GM18519 (cell line): ENCODE measurements around the gene ADGRF5.

Source experiments
- ATAC-seq: cut with Tn5 transposase; IDR thresholded peaks from one replicate; pipeline ENCODE4 v1.9.1; 2021; ENCODE audit warnings: mild to moderate bottlenecking, moderate library complexity; ENCODE audit not compliant: unreplicated experiment, low FRiP score

ADGRF5 gene

DNA sequence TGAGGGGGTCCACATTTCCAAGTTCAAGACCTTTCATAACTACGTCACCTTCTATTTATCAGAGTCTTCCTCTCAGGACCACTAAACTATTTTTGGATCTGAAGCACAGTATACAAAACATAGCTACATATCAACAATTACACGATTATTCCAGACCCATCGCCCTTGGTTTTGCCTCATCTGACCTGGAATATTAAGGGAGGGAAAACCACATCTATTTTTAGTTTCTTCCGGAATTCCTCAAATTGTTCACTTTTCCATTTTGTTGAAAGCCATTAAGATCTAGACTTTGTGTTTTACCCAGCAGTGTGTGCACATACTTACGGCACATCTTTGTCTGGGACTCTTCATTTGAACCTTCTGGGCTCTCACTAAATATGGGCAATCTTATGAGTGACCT, 12.0 kb upstream of the ADGRF5 start:
- no peak for ATAC-seq

DNA sequence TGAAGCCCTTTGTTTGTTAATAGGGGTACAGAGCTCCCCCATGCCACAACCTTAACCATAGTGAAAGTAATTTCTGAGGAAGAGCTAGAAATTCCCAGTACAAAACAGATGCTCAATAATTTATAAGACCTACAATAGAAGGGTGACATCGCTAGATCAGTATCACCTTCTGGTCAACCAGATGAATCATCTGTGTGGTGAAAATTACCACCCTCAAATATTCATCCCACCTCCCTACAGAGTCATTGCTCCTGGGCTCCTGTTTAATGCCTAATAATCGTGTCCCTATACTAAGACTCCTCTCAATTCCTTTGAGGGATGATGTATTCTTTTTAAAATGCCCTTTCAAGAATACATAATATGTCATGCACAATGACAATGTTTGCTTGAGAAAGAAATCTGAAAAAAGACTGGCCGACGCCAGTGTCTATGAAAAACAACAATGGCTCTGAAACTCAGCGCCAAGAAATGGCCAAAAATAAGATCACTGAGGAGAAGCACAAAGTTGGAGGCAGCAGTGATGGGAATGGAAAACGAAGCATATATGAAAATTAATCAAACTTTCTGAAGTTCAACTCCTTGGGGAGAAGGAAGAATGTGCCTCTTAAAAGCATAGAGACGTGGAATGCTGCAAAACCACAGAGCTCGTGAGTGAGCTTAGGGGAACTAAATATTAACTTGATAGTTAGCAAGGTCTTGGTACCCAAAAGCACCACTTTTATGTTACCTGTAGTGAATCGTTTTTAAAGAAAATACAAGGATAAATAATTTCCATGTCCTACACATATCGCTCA, 11.0 kb upstream of the ADGRF5 start:
- ATAC-seq, result no peak

DNA sequence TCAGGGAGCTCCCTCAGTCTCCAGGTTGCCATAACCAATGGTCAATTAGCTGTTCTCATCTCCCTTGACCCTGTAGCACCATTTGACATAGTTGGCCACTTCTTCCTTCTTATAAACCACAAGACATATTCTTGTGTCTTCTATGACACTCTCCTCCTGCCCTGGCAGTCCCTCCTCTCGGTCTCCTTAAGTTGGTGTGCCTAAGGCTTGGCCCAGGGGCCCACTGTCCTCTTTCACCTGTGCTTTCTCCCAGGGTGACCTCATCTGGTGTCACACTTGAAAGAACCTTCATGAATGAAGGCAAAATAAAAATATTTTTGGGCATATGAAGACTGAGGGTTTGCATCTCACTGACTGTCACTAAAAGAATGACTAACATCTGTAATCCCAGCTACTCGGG, 9.7 kb upstream of the ADGRF5 start:
- ATAC-seq, result no peak

DNA sequence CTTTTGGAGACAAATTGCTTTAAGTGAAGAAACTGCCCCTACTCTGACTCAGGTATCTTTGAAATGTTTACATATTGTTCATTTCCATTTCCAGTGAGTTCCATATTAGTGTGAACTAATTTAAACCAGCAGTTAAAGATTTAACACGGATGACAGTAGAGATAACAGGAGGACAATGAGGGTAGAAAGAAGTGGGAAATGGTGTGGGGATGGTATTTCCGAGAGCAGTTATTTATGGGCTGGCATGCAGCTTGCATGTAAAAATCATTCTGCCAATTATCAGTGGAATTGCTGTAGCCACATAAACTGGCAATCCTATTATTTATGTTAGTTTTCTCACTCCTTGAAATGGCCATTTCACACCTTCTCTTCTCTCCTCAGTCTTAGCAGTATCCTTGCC, 8.6 kb upstream of the ADGRF5 start:
- no peak for ATAC-seq

DNA sequence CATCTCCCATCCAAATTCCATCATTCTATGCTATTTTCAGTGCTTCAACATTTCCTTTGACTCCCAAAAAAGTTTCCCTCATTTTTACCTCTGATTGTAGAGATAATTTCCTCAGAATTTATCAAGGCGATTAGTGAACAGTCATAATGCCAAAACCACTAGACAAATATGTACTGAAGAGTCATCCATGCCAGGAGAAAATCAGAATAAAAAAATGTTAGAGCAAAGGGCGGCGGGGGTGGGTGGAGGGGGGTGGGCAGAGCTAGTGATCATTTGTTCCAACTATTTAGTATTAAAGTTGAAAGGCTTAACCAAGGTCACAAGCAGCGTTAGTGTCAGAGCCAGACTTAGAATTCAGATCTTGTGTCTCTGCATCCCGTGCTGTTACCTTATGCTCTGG, 5.3 kb upstream of the ADGRF5 start:
- no peak for ATAC-seq

DNA sequence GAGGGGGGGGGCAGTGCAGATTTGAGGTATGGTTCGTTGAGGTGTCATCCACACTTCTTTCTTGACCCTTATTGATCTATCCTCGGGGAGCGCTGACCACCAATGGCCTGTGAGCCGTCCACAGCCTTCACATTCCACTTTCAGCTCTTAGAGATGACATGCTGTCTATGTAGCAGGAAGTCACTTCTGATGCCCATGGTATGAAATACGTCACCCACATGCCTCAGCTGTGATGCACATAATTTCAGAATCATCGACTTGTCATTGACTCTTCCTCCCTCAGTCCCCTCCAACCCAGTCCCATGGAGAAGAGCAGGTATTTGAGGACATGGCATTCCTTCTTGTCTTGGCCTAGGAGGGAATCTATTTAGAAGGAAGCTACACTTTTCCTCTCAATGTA, 4.7 kb upstream of the ADGRF5 start:
- ATAC-seq, result no peak

DNA sequence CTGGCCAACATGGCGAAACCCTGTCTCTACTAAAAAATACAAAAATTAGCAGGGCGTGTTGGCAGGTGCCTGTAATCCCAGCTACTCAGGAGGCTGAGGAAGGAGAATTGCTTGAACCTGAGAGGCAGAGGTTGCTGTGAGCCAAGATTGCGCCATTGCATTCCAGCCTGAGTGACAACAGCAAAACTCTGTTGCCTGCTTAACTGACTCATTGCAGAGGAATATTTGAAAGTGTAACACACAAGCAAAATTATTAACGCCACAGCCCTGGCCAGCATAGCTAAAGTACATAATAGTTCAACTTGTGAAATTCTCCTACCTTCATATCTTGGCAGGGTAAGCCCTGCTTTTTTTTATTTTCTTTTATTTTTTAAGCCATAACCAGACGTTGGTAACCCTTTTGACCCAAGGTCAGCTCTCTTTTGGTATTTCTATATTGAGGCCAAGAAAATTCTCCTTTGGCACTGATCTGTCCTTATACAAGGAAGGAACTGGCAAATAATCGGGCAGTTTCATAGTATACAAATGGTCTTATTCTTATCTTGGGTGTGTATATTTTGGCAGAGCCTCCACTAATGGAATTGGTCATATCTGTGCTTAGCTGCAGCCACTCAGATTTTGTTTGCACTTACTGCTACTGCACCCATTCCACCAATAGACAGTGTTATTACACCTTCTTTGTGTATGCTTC, 4.0 kb upstream of the ADGRF5 start:
- no peak for ATAC-seq

DNA sequence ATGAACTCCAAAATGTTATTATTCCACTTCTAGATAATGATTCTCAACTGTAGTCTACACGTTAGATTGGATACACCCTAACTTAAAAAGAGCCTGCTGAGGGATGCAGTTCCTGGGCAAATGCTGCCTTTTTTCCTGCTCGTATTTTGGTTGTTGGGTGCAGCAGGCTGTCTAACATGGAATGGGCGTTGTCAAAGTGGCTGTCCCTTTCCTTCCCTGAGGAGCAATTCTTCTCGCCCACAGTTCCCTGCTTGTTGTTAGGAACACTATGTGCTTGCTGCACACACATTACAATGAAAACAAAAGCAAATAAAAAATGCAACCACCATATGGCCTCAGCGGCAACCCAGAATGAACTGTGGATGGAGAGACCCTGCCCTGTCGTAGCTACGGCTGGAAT, 1.7 kb upstream of the ADGRF5 start:
- ATAC-seq, result no peak

DNA sequence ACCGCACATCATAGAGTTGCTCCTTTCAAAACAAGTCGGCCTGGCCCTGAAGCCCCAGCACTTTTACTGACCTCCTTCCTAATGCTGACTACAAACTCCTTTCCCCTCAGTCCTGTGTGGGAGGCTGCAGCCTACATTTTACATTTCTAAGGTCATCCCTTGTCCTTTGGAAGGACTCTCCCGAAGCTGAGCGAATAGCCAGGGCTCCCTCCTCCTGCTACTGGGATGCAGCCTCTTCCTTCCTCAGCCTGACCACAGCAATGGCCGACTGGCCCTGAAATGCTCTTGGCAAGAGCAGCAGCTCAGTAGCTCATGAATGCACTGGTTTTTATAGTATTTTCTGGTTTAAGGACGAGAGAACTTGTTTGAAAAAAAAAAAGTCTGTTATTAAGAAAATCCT, 679 bp downstream of the ADGRF5 start:
- ATAC-seq, result no peak

DNA sequence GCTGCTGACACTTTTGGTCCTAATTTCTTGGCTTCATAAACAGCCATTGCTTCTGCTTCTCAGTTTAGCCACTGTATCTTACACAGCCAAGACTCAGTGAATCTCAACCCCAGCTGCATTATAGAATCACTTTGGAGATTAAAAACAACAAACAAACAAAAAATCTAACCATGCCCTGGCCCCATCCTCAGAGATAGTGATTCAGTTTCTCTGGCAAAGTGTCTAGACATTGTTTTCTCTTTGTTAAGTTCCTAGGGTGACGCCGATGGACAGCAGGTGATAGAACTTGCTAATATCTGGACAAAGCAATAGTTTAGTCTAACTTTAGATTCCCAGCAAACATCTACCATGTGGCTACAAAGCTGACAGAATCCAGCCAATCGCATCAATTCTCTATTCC, 2.9 kb downstream of the ADGRF5 start:
- no peak for ATAC-seq

DNA sequence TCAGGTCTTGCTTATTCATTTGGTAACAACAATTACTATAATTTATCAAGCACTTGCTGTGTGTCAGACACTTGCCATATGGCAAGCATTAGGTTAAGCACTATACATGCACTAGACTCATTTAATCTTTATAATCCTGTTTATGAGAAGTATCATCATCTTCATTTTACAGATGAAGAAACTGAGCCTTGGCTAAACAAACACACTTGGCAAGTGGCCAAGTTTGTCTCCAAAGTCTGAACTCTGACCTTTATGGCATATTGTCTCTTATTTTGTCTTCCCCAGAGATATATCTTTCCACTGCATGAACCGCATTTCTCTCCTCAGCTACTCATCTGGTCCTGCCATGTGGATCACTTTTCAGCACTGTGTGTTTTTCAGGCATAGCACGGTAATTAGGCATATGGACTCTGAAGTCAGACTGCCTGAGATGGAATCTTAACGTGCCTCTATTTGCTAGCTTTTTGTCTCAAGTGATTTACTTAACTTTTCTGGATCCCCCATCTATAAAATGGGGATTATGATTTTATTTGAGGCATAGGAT, 4.7 kb downstream of the ADGRF5 start:
- no peak for ATAC-seq

DNA sequence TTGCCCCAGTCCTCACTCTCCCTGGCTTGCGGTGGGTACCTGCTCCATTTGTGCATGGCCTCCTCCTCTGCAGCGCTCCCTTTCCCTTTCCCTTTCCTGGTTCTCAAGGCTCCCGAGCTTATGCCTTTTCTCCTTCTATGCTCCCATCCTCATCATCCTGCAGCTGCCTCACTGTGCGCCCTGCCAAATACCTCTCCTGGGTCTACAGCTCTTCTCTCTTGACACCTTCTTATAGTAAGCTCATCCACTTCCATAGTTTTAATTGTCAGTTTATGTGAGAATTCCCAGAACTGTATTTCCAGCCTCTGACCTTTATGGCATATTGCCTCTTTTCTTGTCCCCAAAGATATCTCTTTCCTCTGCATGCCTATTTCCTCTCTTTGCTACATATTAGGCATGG, 5.9 kb downstream of the ADGRF5 start:
- ATAC-seq, result no peak

DNA sequence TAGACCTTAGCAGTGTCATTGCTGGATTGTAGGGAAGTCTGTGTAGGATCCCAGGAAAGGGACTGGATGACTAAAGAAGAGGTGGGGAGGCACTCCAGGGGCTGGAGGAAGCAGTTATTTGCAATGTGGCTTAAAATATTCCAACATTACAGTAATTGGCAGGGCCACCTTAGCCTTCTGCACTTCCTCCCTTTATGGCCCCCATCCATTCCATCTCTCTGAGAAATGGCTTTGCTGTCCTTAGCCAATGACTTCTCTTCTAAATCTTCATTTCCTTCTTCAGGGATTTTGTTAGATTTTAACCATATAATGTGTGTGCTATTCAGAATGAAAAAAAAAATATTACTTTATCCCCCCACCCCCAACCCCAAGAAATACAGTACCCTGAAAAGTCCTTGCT, 6.4 kb downstream of the ADGRF5 start:
- ATAC-seq, result no peak

DNA sequence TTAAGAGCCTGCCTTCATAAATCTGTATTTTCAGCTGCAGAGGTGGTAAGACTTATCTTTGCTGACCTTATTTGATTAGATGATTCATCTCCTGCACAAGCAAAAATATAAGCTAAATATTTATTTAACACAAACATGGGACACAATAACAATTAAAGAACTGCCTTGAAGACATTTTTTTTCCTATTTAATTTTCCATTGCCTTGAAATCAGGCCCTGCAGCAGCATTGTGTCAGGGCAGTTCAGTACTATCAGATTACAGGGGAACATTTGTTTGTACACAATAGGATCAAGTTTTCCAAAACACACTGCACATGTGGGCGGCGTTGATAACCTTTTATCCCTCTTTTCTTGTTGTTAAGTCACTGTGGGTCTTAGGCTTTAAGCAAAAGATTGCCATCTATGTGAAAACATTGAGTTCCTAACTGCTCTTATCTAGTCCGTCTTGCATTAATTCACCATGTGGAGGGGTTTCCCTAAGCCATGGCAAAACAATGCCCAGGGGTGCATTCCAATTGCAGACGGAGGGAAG, 7.4 kb downstream of the ADGRF5 start:
- ATAC-seq, result no peak

DNA sequence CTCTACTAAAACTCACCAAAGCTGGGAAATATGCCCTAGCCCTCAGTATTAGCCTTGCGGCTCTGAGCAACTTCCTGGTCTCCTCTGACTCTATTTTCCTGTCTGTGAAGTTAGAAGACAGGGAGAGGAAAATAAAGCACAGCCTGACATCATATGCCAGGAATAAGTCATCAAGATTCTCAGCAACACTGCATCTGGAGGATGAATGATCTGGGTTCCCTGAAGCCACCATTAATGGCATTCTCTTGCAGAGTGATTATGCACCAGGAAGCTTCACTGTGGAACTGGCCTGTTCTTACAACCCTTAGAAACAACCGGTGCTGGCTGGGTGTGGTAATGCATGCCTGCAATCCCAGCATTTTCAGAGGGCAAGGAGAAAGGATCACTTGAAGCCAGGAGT, 12.4 kb downstream of the ADGRF5 start:
- no peak for ATAC-seq

DNA sequence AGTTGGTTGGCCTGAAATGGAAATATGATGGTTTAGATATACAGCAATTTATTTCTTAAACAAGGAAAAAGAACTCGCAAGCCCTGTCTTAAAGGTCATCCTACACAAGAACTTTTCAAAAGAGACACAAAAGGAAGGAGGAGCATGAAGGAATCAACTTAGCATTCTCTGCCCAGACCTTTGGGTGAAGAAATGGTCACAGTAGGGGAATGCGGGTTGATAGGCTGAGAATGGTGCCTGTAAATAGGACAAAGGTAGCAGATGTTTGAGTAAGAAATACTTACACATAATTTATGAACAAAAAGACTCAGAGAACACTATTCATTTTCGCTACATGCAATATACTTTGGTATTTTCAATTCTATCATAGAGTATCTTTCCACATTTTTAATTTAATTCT, 15.0 kb downstream of the ADGRF5 start:
- ATAC-seq, result no peak

DNA sequence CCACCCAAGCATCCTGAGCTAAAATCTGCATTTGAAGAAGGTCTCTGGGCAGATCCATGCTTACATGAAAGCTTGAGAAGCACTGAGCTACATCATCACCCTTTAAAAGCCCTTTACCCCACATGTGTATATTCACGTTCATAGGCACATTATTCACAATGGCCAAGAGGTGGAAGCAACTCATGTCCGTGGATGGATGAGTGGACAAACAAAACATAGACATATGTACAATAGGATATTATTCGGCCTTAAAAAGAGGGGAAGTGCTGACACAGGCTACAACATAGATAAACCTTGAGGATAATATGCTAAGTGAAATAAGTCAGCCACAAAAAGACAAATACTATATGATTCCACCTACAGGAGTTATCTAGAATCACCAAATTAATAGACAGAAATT, 17.6 kb downstream of the ADGRF5 start:
- ATAC-seq, result no peak

DNA sequence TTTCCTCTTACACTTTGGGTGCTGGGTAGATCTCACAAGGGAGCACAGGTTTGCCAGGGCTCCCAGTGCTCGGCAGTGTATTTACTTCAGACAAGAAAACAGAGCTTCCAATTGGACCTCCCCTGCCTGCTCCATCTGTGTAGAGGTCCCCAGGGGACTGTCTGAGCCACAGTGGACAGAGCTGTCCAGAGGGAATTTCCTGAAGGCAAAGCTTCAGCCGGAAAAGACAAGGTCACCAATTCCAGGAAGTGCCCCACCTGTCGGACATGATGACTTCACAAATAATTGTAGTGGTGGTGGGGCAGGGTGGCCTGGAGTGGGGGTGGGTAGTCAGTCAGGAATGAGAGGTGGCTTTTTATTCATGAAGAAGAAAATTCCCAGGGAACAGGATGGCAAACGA, 18.6 kb downstream of the ADGRF5 start:
- ATAC-seq, result no peak

DNA sequence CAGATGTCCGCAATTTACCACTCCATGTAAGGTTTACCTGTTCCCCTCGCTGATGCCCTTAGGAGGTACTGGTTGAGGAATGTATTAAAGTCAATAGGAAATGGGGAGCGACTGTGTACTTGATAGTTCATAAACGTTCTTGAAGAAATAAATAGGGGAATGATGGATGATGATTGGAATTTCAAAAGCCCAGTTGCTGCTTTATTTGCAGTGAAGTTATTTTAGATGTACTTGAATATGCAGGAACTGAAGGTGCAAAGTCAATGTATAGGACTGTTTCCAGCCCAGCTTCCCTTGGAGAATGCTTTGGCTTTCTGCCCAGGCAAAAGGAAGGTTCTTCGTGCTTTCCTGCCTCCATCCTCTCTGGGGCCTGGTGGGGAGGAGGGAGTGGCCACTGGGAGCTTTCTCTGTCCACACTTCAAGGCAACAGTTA, 19.8 kb downstream of the ADGRF5 start:
- ATAC-seq, result no peak

DNA sequence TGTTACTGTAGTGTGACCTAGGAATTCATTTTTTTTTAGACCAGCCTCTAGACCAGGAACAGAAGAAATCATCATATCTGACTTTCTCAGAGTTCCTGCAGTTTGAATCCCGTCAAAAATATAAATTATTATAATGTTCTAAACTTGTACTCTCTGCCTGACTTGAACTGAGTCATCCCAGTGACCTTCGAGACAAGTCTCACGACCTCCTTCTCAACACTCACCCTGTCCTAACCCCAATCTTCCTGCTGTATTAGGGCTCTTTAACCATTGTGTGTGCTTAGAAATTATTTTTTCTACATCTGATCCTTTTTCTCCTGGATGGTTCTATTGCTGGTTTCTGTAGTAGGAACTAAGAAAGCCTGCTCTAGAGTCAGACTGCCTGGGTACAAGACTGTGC, 21.5 kb downstream of the ADGRF5 start:
- ATAC-seq, result no peak

DNA sequence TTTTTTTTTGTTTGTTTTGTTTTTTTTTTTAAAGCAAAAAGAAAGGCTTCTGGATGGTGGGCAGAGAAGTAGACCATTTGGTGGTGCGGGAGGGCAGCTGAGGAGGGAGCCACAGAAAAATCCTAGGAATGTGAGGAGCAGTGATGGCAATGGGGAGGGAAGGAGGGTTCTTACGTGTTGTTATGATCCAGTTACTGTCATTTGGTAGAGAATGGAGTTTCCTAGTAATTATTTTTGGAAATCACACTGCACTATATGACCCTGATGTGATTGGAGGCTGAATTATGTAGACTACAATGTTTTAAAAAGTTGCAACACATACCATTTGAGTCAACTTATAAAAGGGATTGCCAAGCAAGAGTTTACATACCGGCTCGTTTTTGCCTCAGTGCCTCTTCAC, 22.1 kb downstream of the ADGRF5 start:
- ATAC-seq, result no peak

DNA sequence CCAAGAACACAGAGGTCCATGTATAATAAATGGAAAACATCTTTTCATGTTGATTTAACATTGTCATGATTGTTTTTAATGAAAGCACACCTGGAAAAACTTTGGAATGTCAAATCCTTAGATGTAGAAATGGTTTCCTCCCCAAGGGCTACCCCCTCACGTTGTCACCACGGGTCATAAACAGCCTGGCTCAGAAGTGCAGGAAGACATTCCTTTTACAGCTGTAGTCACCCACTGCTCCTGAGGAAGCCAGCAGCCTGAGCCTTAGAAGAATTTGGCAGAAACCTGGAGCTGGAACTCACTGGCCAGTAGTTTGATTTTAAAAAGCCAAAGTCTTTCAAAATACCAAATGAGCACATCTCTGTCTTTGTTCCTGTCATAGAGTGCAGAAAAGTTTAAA, 23.7 kb downstream of the ADGRF5 start:
- no peak for ATAC-seq
